GM18502 (cell line): ENCODE results near the gene MYL4.

Experiments
- ATAC-seq: cut with Tn5 transposase; IDR thresholded peaks from one replicate; pipeline ENCODE4 v1.9.1; 2021; ENCODE audit warnings: mild to moderate bottlenecking; ENCODE audit not compliant: unreplicated experiment, poor library complexity

The MYL4 gene

GRCh38 chr17:47238321-47239010 is 29.3 kb downstream of the MYL4 start:
- no peak for ATAC-seq

- ATAC-seq, result no peak
Observed at GRCh38 chr17:47239619-47239966, 30.4 kb downstream of the MYL4 start.

- no peak for ATAC-seq
Observed at GRCh38 chr17:47239967-47240651, 31.0 kb downstream of the MYL4 start.

DNA sequence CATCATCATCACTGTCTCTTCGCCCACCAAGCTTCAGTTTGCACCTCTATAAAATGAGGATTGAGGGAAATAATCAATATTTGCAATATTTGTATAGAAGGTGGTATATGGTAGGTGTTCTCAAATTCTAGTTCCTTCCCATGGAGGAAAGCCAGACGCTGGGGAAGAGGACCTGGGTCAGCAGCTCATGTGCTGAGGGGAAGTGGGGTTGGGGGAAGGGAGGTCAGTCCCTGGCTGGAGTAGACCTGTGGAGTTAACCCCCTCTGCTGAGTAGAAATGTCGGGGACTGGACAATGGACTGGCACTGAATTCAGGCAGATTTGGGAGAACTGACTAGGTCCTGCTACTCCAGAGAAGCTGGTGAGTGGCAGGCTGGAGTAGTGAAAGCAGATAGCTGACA is 31.7 kb downstream of the MYL4 start:
- no peak for ATAC-seq

- no peak for ATAC-seq
Observed at GRCh38 chr17:47242648-47243047, 33.5 kb downstream of the MYL4 start.

- no peak for ATAC-seq
Observed at GRCh38 chr17:47243737-47244598, 34.8 kb downstream of the MYL4 start.

DNA sequence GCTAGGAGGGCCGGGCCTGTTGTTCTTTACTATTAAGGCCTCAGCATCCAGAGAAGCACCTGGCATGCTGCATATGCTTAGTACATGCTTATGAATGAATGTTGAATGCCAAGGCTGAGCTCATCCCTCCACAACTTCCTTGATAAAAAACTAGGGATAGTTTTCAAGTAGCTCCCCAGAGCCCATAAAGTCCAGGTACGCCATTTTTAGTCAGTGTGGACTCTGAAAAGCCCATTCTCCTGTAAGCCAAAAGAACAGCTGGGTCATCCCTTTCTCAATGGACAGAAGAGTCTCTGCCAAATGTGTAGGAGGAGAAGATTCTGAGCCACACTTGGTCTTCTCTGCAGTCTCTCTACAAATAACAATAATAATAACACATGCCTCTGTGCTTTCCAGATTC is 35.5 kb downstream of the MYL4 start:
- no peak for ATAC-seq

DNA sequence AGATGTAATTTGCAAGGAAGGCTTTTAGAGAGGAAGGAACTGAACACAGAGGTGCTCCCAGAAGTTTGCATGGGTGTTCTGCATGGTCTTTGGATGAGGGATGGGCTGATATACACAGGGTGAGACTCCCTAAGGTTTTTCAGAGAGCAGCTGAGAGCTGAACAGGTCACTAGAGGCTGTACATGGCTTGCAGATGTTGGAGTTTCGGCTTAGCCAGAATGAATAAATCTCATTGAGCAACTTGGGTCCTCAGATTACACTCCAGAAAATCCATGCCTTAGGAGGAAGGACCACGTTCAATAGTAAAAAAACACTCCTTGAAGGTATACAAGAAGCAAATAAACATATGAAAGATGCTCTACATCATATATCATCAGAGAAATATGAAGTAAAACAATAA is 37.0 kb downstream of the MYL4 start:
- ATAC-seq, result no peak

- no peak for ATAC-seq
Observed at GRCh38 chr17:47250855-47251254, 41.7 kb downstream of the MYL4 start.

DNA sequence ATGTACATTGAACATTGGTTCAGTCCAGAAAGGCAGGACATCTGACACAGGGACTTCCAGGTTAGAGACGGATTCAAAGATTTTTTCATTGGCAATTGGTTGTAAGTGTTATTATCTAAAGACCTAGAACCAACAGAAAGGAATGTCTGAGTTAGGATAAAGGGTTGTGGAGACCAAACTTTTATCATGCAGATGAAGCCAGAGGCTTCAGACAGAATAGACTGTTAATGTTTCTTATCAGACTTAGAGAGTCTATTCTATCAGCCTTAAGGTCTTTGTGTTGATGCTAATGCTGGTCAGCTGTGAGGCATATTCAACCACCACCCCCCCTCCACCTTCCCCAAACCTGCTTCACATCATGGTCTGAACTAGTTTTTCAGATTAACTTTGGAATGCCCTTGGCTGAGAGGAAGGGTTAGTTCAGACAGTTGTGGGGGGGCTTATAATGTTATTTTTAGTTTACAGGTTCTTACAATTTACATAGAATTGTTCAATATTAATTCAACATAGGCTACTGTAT is 42.3 kb downstream of the MYL4 start:
- no peak for ATAC-seq

DNA sequence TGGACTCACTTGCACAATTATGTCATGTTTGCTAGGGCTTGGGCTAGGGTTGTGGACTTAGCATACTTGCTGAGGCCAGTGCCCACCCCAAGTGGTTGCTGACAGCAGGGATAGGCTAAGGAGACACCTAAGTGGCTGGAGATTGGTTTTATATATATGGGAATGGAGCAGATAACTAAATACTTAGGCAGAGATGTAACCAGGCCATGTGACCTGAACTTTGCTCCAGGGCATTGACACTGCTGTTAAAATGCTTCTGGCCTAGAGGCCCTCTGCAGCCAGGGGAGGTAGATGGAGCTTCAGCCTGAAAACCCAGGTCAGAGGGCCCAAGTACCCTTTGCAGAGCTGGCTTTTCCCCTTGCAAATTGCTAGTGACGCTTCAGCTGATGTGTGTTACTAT is 43.1 kb downstream of the MYL4 start:
- ATAC-seq, result no peak

DNA sequence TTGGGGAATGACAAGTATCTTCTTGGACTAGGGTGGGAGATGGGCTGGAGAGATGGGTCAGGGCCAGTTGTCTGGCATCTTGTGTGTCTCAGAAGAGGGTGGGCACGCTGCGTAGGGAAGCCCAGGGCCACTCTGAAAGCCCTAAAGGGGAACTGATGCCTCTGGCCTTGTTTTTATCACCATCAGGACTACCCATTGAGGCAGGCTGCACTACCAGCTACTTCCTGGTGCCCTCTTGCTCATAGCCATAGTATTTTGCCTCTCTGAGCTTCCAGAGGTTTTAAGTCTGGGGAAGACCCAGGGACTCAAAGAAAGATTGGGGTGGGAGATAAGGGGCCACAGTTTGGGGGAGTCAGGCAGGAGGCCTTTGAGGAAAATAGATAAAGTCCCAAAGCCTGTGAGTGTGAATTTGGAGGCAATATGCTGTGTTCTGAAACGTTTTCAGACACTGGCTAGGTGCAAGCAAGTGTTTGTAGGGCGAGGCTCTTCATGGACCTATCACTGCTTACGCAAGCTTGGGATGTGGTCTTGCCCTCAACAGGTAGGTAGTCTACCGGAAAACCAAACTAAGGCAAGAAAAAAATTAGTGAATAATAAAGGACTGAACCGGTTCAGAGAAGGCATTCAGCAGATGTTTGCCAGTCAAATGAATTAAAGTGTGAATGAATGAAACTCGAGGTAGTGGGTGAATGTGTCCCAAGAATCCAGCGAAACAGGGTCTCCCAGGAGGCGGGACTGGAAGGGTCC is 43.8 kb downstream of the MYL4 start:
- ATAC-seq, result peak; percentile 3

DNA sequence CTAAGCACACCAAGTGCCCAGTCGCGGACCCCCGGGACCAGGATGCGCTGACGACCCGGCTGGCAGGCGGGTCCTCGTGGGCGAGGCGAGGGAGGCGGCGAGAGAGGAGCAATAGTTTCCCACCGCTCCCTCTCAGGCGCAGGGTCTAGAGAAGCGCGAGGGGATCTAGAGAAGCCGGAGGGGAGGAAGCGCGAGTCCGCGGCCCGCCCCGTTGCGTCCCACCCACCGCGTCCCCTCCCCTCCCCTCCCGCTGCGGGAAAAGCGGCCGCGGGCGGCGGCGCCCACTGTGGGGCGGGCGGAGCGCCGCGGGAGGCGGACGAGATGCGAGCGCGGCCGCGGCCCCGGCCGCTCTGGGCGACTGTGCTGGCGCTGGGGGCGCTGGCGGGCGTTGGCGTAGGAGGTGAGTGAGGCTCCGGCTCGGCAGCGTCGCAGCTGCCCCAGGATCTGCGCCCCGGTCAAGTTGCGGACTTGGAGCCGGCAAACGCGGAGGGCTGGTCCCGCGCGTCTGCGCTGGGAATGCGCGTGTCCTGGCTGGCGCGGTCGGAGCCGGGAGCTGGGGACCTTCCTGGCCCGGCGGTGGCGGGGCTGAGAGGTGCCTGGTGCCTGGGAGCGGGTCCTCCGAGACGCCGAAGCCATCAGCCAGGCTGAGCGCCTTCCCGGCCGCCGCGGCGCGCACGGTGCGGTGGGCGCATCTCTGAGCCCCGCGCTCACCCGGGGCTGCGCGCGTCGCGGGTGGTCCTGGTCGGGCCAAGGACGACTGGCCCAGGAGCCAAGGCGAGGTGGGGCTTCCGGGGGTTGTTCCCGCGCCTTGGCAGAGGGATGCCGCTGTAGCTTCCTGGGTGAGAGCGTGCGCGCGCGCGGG is 44.6 kb downstream of the MYL4 start, which contains the start of gene ITGB3:
ITGB3 (plus strand) TSS at position 287 of the 862 bp plus-strand sequence; CDS start at position 322, 35 bp downstream.
- ATAC-seq, result peak; percentile 80

GRCh38 chr17:47254403-47254943 is 45.3 kb downstream of the MYL4 start:
- ATAC-seq, result no peak

- ATAC-seq, result no peak
Observed at GRCh38 chr17:47257651-47258339, 48.6 kb downstream of the MYL4 start.

- ATAC-seq, result no peak
Observed at GRCh38 chr17:47262586-47262985, 53.4 kb downstream of the MYL4 start.

GRCh38 chr17:47264166-47264565 is 55.0 kb downstream of the MYL4 start:
- no peak for ATAC-seq

GRCh38 chr17:47265983-47266541 is 56.9 kb downstream of the MYL4 start:
- no peak for ATAC-seq
